ENCODE results near the gene SPSB1.

SPSB1 gene

GRCh38 chr1:9346566-9346965 is 53.9 kb downstream of the SPSB1 start:
- no peak for DNase-seq

- DNase-seq, result no peak
These were observed 54.6 kb downstream of the SPSB1 start for GRCh38 chr1:9347095-9347850.

GRCh38 chr1:9349331-9349851 is 56.7 kb downstream of the SPSB1 start:
- no peak for DNase-seq

- no peak for DNase-seq
These were observed 57.6 kb downstream of the SPSB1 start for GRCh38 chr1:9350013-9350908.

GRCh38 chr1:9350960-9351359 is 58.3 kb downstream of the SPSB1 start:
- no peak for DNase-seq

- DNase-seq, result no peak
These were observed 59.1 kb downstream of the SPSB1 start for GRCh38 chr1:9351654-9352271.

- no peak for DNase-seq
These were observed 59.9 kb downstream of the SPSB1 start for GRCh38 chr1:9352377-9353134.

- no peak for DNase-seq
These were observed 62.8 kb downstream of the SPSB1 start for GRCh38 chr1:9355503-9355902.

GRCh38 chr1:9356021-9356420 is 63.3 kb downstream of the SPSB1 start:
- DNase-seq, result no peak

- no peak for DNase-seq
These were observed 64.3 kb downstream of the SPSB1 start for GRCh38 chr1:9356829-9357466.

- no peak for DNase-seq
These were observed 65.3 kb downstream of the SPSB1 start for GRCh38 chr1:9357958-9358357.

- no peak for DNase-seq
These were observed 67.8 kb downstream of the SPSB1 start for GRCh38 chr1:9360371-9361064.

GRCh38 chr1:9361630-9362260 is 69.1 kb downstream of the SPSB1 start:
- no peak for DNase-seq

GRCh38 chr1:9362488-9362887 is 69.8 kb downstream of the SPSB1 start:
- no peak for DNase-seq

GRCh38 chr1:9363061-9363471 is 70.4 kb downstream of the SPSB1 start:
- DNase-seq, result no peak

GRCh38 chr1:9366298-9366697 is 73.6 kb downstream of the SPSB1 start:
- DNase-seq, result no peak

- DNase-seq, result no peak
These were observed 74.5 kb downstream of the SPSB1 start for GRCh38 chr1:9366943-9367780.

- DNase-seq, result no peak
These were observed 75.1 kb downstream of the SPSB1 start for GRCh38 chr1:9367806-9368205.

- DNase-seq, result no peak
These were observed 75.7 kb downstream of the SPSB1 start for GRCh38 chr1:9368356-9368755.
